Stimulated activated CD8-positive, alpha-beta memory T cell treated with anti-CD3 and anti-CD28 coated beads, Interleukin-15, amount 100 ng/mL, for 1 hour (primary cell): Measurements from ENCODE around the gene SYNE1.
A peak's percentile ranks its signal among the peaks of the same experiment; 100 is the strongest.

Source experiments
- DNase-seq: peaks from one replicate; pipeline ENCODE4 v3.0.0-alpha.2; 2020; ENCODE audit warnings: low read depth

SYNE1 gene

GRCh38 chr6:152232501-152233151 lies 404.5 kb downstream of the SYNE1 start:
- DNase-seq, result no peak

- DNase-seq, result no peak
Measured at GRCh38 chr6:152229330-152229729, 407.8 kb downstream of the SYNE1 start.

GRCh38 chr6:152226119-152226518 lies 411.0 kb downstream of the SYNE1 start:
- no peak for DNase-seq

GRCh38 chr6:152225241-152225934 lies 411.8 kb downstream of the SYNE1 start:
- DNase-seq, result no peak

GRCh38 chr6:152223636-152224035 lies 413.5 kb downstream of the SYNE1 start:
- DNase-seq, result no peak

- DNase-seq, result no peak
Measured at GRCh38 chr6:152221806-152222628, 415.1 kb downstream of the SYNE1 start.

GRCh38 chr6:152220786-152221185 lies 416.4 kb downstream of the SYNE1 start:
- DNase-seq, result no peak

GRCh38 chr6:152218887-152219286 lies 418.3 kb downstream of the SYNE1 start:
- DNase-seq, result no peak

- DNase-seq, result no peak
Measured at GRCh38 chr6:152212437-152212836, 424.7 kb downstream of the SYNE1 start.

GRCh38 chr6:152209211-152209610 lies 428.0 kb downstream of the SYNE1 start:
- no peak for DNase-seq

GRCh38 chr6:152207915-152208714 lies 429.0 kb downstream of the SYNE1 start:
- DNase-seq, result no peak

- DNase-seq, result peak; percentile 24
Measured at GRCh38 chr6:152206072-152206818, 430.9 kb downstream of the SYNE1 start.

- DNase-seq, result no peak
Measured at GRCh38 chr6:152204591-152204990, 432.6 kb downstream of the SYNE1 start.

GRCh38 chr6:152201120-152201519 lies 436.0 kb downstream of the SYNE1 start:
- no peak for DNase-seq

GRCh38 chr6:152195896-152196295 lies 441.3 kb downstream of the SYNE1 start:
- DNase-seq, result no peak

GRCh38 chr6:152189736-152190135 lies 447.4 kb downstream of the SYNE1 start:
- DNase-seq, result no peak

GRCh38 chr6:152188011-152188410 lies 449.2 kb downstream of the SYNE1 start:
- DNase-seq, result no peak

- no peak for DNase-seq
Measured at GRCh38 chr6:152186840-152187239, 450.3 kb downstream of the SYNE1 start.

GRCh38 chr6:152184917-152185574 lies 452.1 kb downstream of the SYNE1 start:
- no peak for DNase-seq

GRCh38 chr6:152184573-152184916 lies 452.6 kb downstream of the SYNE1 start:
- no peak for DNase-seq

- DNase-seq, result no peak
Measured at GRCh38 chr6:152180601-152181000, 456.6 kb downstream of the SYNE1 start.
